Islet precursor cell (in vitro differentiated cells): ENCODE measurements around the gene ORM1.
"Not testable (repeated sequence)": the region's sequence is repeated elsewhere in the genome, so short reads cannot be mapped to it uniquely, and the experiment has no call there.

ENCODE experiments used
- DNase-seq: peaks from one replicate; pipeline ENCODE4 v3.0.0-alpha.2; 2018

The ORM1 gene

GRCh38 chr9:114325684-114326254 lies 2.9 kb downstream of the ORM1 start:
- DNase-seq, result peak; percentile 70

GRCh38 chr9:114327749-114328148 lies 4.9 kb downstream of the ORM1 start:
- DNase-seq, result peak; percentile 73

- DNase-seq, result not testable (repeated sequence)
These were observed 5.5 kb downstream of the ORM1 start for GRCh38 chr9:114328357-114328820.

GRCh38 chr9:114328937-114329624 lies 6.2 kb downstream of the ORM1 start:
- not testable (repeated sequence) for DNase-seq

GRCh38 chr9:114329625-114330022 lies 6.7 kb downstream of the ORM1 start, which contains the start of gene ORM2:
TSS of gene ORM2 (plus strand) at chr9:114329869. CDS start at chr9:114329905, 36 bp downstream.
- not testable (repeated sequence) for DNase-seq

- DNase-seq, result peak; percentile 45
These were observed 7.7 kb downstream of the ORM1 start for GRCh38 chr9:114330636-114331035.

GRCh38 chr9:114331229-114332195 lies 8.6 kb downstream of the ORM1 start:
- peak; percentile 29 for DNase-seq

- DNase-seq, result not testable (repeated sequence)
These were observed 9.7 kb downstream of the ORM1 start for GRCh38 chr9:114332474-114333040.

- DNase-seq, result not testable (repeated sequence)
These were observed 10.8 kb downstream of the ORM1 start for GRCh38 chr9:114333718-114334117.

- DNase-seq, result no peak
These were observed 11.6 kb downstream of the ORM1 start for GRCh38 chr9:114334490-114334889.

GRCh38 chr9:114335745-114336144 lies 12.8 kb downstream of the ORM1 start:
- no peak for DNase-seq

- DNase-seq, result no peak
These were observed 13.3 kb downstream of the ORM1 start for GRCh38 chr9:114336157-114336556.

- no peak for DNase-seq
These were observed 13.9 kb downstream of the ORM1 start for GRCh38 chr9:114336699-114337395.

- no peak for DNase-seq
These were observed 15.3 kb downstream of the ORM1 start for GRCh38 chr9:114338187-114338586.

GRCh38 chr9:114339130-114339908 lies 16.4 kb downstream of the ORM1 start:
- DNase-seq, result peak; percentile 75

GRCh38 chr9:114341152-114341830 lies 18.4 kb downstream of the ORM1 start:
- DNase-seq, result no peak

GRCh38 chr9:114341991-114342390 lies 19.1 kb downstream of the ORM1 start:
- DNase-seq, result no peak

GRCh38 chr9:114342755-114343440 lies 20.0 kb downstream of the ORM1 start:
- no peak for DNase-seq

- DNase-seq, result no peak
These were observed 20.7 kb downstream of the ORM1 start for GRCh38 chr9:114343471-114344187.

GRCh38 chr9:114344188-114344566 lies 21.3 kb downstream of the ORM1 start:
- no peak for DNase-seq
